HG02970 (cell line): ENCODE results near the gene RRP9.

Experiments
- ATAC-seq: cut with Tn5 transposase; IDR thresholded peaks from one replicate; pipeline ENCODE4 v1.9.1; 2021; ENCODE audit warnings: mild to moderate bottlenecking, moderate library complexity, moderate number of reproducible peaks; ENCODE audit not compliant: unreplicated experiment, low FRiP score

RRP9 gene

DNA sequence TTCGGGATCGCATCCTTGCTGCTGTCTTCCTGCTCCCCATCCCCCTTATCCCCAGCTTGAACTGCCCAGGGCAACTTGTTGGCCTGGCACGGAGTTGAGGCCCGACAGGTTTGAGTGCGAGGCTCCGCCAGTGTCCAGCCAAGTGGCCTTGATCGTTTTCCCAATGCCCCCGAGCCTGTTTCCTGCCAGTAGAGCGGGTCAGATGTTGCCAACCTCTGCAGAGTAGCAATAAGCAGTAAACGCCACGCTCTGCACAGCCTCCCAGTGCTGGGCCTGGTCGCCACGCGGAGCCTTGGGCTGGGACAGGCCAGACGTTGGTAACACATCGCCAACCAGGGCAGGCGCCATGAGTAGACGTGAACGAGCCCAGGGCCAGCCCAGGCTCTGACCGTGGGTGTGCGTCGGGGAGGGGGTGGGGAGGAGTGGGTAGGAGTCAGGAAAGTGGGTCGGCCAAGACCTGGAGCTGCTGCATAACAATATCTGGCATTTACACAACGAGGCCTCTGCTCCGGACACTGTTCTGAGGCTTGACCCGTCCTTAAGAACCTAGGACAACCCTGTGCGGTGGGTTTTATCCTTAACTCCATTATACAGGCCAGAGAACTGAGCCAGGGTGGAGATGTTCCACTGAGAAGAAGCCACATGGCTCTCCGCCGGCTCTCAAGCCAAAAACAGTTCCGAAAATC lies 32.7 kb upstream of the RRP9 start:
- ATAC-seq, result no peak

DNA sequence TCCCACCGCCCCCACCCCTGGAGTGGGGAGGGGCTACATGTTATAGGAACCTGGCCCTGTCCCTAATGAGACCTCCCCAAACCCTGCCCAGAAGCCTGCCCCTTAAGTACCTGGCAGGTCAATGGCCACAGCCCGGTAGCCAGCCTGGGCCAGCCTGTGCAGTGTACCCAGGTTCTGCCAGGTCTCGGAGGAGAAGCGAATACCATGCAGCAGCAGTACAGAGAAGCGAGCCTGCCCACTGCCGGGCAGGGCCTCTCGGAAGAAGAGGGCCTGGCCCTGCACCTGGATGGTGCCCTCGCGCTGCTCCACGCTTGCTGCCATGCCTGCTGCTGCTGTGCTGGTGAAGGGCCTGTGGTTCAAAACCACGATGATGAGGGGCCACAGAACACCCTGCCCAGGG lies 29.6 kb upstream of the RRP9 start:
- ATAC-seq, result no peak

DNA sequence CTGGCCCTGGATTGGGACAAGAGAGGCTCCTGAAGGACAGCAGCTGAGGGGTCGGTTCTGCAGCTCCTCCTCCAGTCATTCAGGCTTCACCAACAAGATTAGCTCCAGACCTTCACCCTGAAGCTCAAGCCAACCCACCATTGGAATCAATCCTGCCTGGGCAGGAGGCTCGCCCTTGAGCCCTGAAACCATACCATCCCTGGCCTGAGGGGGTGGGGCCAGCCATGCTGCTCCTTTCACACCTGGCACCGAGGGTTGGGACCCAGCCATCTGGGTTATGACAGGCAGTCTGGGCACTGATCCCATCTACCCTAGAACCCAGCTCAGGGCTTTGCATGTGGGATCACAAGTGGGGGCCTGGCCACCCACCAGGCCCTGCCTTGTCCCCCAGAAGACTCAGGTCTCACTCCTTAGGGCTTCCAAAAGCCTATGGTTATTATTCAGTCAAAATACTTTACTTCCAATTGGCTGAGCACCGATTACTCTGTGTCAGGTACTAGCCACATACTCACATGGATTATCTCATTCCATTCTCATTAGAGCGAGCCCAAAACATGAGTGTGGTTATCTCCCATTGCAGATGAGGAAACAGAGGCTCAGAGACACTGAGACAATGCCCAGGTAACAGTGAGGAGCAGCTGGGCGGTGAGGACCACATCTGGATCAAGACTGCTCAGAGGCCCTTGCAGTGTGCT lies 29.0 kb upstream of the RRP9 start:
- ATAC-seq, result no peak

DNA sequence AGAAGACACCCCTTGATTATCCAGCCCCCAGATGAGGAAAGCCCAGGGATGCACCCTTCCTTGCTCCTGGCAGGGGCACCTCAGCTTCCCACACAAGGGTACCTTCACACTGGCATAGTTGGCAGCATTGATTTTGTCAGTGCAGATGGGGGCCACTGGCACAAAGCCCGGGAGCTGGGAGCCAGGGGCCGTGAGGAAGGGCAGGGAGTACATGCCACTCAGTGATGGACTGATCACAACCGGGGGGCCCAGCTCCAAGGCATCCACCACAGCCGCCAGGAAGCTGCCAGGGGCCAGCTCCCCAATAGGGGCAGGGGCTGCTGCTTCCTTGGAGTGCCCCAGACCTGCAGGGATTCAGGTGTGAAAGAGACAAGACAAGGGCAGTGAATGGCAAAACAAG lies 28.1 kb upstream of the RRP9 start:
- ATAC-seq, result no peak

DNA sequence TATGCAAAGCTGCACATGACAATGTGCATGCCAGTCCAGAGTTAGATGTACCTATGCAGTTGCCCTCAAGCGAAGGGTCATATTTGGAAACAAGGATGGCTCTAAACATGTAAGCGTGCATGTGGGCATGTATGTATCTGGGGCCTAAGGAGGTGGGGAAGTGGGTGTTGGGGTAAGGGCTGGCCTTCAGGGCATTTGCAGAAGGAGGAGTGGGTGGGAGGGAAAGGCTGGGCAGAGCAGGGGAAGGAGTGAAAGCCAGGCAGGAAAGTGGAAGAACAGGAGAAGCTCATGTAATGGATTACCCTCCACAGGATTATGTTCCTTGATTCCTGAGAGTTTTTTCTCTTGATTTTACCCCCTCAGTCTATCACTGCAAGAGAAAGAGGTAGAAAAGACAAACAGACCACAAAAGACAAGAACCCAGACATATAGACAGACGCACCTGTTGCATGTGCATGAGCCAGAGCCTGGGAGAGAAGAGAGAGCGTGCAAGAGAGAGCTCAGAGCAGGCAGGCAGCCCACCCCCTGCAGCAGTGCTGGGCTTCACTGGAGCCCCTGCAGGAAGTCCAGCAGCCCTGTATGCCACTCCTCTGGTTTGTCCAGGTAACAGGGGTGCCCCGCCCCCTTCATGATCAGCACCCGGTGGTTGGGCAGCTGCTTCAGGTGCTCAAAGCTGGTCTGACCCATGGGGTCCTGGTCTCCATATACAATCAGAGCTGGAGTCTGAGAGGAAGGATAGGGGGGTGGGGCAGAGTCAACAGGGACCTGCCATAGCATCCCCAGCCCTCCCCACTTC lies 27.4 kb upstream of the RRP9 start:
- no peak for ATAC-seq

DNA sequence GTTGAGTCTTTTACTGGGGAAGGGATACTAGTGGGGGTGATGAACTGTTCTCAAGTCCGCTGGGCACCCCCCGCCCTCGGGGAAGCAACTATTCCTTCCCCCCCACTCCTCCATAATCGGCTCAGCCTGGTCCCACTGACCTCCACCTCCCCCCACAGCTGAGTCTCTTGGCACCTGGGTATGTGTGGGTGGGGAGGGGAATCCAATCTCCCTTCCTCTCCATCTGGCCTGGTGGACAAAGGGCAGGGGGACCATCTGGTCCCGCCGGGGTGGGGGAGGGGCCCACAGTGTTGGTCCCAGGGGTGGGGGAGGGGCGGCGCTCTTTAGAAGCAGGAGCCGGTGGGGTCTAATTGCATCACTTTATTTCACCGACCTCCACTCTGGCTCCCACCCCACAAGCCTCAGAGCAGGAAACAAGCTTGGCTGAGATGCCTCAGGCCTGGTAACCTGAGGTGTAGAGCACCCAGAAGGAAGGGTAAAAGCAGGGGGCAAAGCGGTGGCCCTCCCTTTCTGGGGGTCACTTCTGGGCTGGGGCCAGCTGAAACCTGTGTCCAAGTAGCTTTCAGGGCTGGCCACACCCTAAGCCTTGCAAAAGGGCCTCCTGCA lies 26.6 kb upstream of the RRP9 start:
- no peak for ATAC-seq

- ATAC-seq, result no peak
Observed at GRCh38 chr3:51967384-51968169, 25.9 kb upstream of the RRP9 start, which contains the start of gene PCBP4. Gene PCBP4, minus strand, starts transcription at chr3:51967454. Its CDS starts 6,214 bp downstream, at chr3:51961240.

GRCh38 chr3:51966922-51967383 lies 25.2 kb upstream of the RRP9 start:
- ATAC-seq, result no peak

GRCh38 chr3:51966486-51966885 lies 24.8 kb upstream of the RRP9 start:
- ATAC-seq, result no peak

DNA sequence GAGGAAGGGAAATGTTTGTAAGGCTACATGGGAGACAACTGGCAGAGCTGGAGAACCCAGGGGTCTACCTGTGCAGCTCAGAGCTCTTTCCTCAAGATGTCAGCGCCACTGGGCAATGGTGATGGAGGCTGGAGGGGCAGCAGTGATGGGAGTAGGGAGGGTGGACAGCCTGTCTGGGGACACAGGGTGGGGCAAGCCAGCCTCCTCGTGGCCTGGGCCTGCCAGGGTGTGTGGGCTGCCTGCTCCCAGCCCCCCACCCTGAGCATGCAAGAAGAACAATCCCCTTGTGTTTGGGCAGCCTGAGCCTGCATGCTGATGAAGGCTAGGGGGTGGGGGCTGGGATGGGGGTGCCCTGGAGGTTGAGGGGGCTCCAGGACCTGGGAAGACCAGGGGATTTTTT lies 24.3 kb upstream of the RRP9 start:
- ATAC-seq, result no peak

DNA sequence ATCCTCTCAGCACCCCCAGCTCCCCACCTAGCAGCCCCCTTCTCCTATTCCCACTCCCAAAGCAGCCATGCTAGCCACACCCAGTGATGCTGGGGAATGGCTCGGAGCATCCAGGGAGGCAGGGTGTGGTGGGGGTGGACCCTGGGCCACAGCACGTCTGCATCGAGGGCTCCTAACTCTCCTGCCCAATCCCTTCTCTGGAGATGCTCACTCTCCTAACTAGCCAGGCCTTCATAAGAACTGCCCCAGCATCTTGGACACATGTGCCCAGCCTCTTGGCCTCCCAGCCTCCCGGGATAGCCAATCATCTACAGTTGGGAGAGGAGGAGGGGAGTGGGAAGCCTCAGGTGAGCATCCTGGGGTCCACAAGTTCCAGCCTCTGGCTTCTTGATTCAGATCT lies 22.8 kb upstream of the RRP9 start:
- ATAC-seq, result no peak

DNA sequence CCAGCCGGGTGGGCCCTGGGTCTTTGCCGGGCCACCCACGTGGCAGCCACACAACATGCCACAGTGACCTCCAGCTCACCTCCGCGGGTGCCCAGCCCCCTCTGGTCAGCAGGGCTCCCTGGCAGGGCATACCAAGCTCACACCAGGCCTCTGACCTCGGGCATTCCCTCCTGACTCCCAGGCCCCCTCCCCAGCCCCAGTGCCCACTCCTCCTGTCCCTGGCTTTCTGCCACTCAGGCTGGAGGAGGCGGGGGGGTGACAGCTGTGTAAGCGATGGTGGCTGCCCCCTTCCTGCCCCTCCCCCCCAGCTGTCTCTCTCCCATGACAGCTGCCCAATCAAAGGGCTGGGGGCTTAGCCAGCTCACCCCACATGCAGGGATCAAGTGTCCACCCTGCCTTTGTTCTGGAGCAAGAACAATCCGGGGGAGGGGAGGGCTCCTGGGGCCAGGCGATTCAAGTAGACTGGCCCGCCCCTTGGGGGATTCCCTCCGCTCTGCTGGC lies 22.3 kb upstream of the RRP9 start:
- ATAC-seq, result no peak

DNA sequence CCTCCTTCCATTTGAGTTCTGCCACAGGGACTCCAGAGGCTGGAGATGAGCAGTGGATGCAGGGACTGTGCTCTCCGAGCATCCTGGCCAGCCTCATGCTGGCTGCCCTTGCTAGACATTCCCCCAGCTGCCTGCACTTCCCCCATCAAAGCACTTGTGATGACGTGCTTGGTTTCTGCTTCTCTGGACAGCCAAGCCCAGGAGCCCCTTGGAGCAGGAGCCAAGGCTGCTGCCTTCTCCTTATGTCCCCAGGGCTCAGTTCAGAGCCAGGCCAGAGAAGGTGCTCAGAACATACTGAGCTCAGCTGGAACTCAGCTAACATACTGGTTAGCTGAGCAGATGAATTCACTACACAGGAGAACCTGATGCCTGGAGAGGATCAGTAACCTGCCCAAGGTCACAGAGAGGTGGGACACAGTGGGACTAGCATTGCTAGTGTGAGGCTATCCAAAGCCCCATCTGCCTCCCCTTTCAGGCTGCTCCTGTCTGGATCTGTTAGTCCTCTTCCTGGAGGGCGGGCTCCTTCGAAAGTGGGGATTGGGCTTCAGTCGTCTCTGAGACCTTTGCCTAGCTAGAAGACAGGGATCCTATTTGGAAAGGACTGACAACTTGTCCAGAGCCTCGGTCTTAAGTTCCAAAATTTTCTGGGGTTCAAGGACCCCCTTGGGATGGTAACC lies 21.3 kb upstream of the RRP9 start:
- no peak for ATAC-seq

GRCh38 chr3:51961602-51962569 lies 20.2 kb upstream of the RRP9 start:
- ATAC-seq, result no peak

- no peak for ATAC-seq
Observed at GRCh38 chr3:51961011-51961410, 19.3 kb upstream of the RRP9 start.

GRCh38 chr3:51960386-51960785 lies 18.7 kb upstream of the RRP9 start:
- no peak for ATAC-seq

DNA sequence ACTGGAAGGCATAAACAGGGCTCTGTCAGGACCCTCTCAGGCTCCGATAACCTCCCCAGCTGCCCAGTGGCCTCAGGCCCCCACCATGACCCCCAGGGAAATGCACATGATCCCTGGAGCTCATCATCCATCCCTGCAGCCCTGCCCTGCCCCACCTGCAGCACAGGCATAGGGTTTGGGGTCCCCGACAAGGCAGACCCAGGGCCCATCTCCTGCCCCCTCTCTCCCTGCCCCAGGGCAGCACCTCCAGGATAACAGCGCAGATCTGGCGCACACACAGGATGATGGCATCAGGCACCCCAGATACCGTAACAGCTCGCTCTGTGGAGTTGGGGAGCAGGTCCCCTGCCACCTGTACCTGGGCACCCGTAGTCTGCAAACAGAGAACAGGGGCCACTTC lies 17.9 kb upstream of the RRP9 start:
- ATAC-seq, result no peak
